Progenitor cell of endocrine pancreas (in vitro differentiated cells): ENCODE measurements around the gene LINGO3. TPM values are rescaled to one million over a fixed set of nuclear protein-coding genes. Genes with fewer than 3 reads are reported as not detected.

Experiments used
- DNase-seq: peaks from one replicate; pipeline ENCODE4 v3.0.0; 2021; ENCODE audit warnings: low spot score; ENCODE audit not compliant: unreplicated experiment
- H3K27ac Mint-ChIP-seq: 2 replicates; pipeline ENCODE4 v1.8.0; 2021; ENCODE audit warnings: mild to moderate bottlenecking, moderate library complexity, mixed read lengths
- H3K27me3 Mint-ChIP-seq: 2 replicates; pipeline ENCODE4 v1.8.0; 2021; ENCODE audit warnings: mixed read lengths
- H3K36me3 Mint-ChIP-seq: 2 replicates; pipeline ENCODE4 v1.8.0; 2022; ENCODE audit warnings: mixed read lengths; ENCODE audit not compliant: insufficient read depth
- H3K4me1 Mint-ChIP-seq: 2 replicates; pipeline ENCODE4 v1.8.0; 2021; ENCODE audit warnings: low read depth, mixed read lengths
- H3K4me3 Mint-ChIP-seq: 2 replicates; pipeline ENCODE4 v1.8.0; 2021; ENCODE audit warnings: low read depth, mild to moderate bottlenecking, moderate library complexity, mixed read lengths
- H3K9me3 Mint-ChIP-seq: 2 replicates; pipeline ENCODE4 v1.8.0; 2021; ENCODE audit warnings: low read depth, mixed read lengths
- CTCF ChIP-seq: fragments of 200-600 bp; sonication (generic); IDR thresholded peaks from one replicate; pipeline ENCODE4 v1.5.0; 2021; ENCODE audit warnings: antibody characterized with exemption, mild to moderate bottlenecking; ENCODE audit not compliant: unreplicated experiment
- total RNA-seq: library from RNA; stranded (reverse); gene quantifications from 2 replicates; pipeline ENCODE4 v1.2.1, GENCODE V29; 2021

LINGO3 gene
- total RNA-seq, 1 donor from 2014 or later: 0.17 TPM

GRCh38 chr19:2334426-2334825 is 26.5 kb upstream of the LINGO3 start:
- no peak for TF ChIP-seq CTCF
- Mint-ChIP-seq H3K9me3 (no peaks in the 10 kb centered on the region), H3K4me1 (peaks cover 20% of the 10 kb centered on the region), H3K27me3 (no peaks in the 10 kb centered on the region), H3K36me3 (peaks cover 3% of the 10 kb centered on the region), H3K27ac (no peak overlapping the region), H3K4me3 (no peak overlapping the region)
- no peak for DNase-seq

GRCh38 chr19:2333807-2334211 is 25.9 kb upstream of the LINGO3 start:
- no peak overlapping the region for H3K27ac Mint-ChIP-seq
- no peaks in the 10 kb centered on the region for H3K9me3 Mint-ChIP-seq
- peaks cover 3% of the 10 kb centered on the region for H3K36me3 Mint-ChIP-seq
- no peaks in the 10 kb centered on the region for H3K27me3 Mint-ChIP-seq
- no peak for DNase-seq
- H3K4me3 Mint-ChIP-seq: no peak overlapping the region
- peaks cover 24% of the 10 kb centered on the region for H3K4me1 Mint-ChIP-seq
- no peak for TF ChIP-seq CTCF

GRCh38 chr19:2333027-2333806 is 25.3 kb upstream of the LINGO3 start:
- DNase-seq: no peak
- TF ChIP-seq CTCF: no peak
- Mint-ChIP-seq H3K4me1 (peaks cover 26% of the 10 kb centered on the region), H3K4me3 (no peak overlapping the region), H3K9me3 (no peaks in the 10 kb centered on the region), H3K27me3 (no peaks in the 10 kb centered on the region), H3K36me3 (peaks cover 3% of the 10 kb centered on the region), H3K27ac (no peak overlapping the region)

GRCh38 chr19:2332341-2333026 is 24.5 kb upstream of the LINGO3 start:
- Mint-ChIP-seq H3K4me3 (no peak overlapping the region), H3K36me3 (peaks cover 3% of the 10 kb centered on the region), H3K27ac (peak overlapping the region; percentile 64), H3K4me1 (peaks cover 29% of the 10 kb centered on the region), H3K9me3 (no peaks in the 10 kb centered on the region), H3K27me3 (no peaks in the 10 kb centered on the region)
- no peak for TF ChIP-seq CTCF
- DNase-seq: no peak

GRCh38 chr19:2331601-2332246 is 23.8 kb upstream of the LINGO3 start:
- Mint-ChIP-seq H3K4me1 (peaks cover 31% of the 10 kb centered on the region), H3K4me3 (no peak overlapping the region), H3K36me3 (peaks cover 3% of the 10 kb centered on the region), H3K27me3 (no peaks in the 10 kb centered on the region), H3K27ac (peak overlapping the region; percentile 83), H3K9me3 (no peaks in the 10 kb centered on the region)
- no peak for DNase-seq
- no peak for TF ChIP-seq CTCF
